Neutrophil (primary cell): ENCODE measurements around the gene SDHB.

Experiments
- H3K27ac ChIP-seq: fragments of 200-600 bp; sonication (generic); 2 replicates; pipeline ENCODE4 v1.5.1; 2016; ENCODE audit warnings: mild to moderate bottlenecking, moderate library complexity
- H3K27me3 ChIP-seq: fragments of 200-600 bp; sonication (generic); 2 replicates; pipeline ENCODE4 v1.6.0; 2016; ENCODE audit warnings: mild to moderate bottlenecking
- H3K36me3 ChIP-seq: fragments of 200-600 bp; sonication (generic); 2 replicates; pipeline ENCODE4 v1.5.1; 2017
- H3K4me1 ChIP-seq, 2 experiments: fragments of 200-600 bp in 1 of 2; sonication (generic) in 1 of 2; 1 replicate in 1 of 2; 2 replicates in 1 of 2; pipeline versions ENCODE4 v1.5.1 to v1.6.1; 2013 to 2016; ENCODE audit warnings: low read depth in 1 of 2, low read length in 1 of 2, mild to moderate bottlenecking in 1 of 2, moderate library complexity in 1 of 2; ENCODE audit not compliant: control insufficient read depth in 1 of 2, insufficient read depth in 1 of 2
- H3K4me3 ChIP-seq, 2 experiments: fragments of 200-600 bp in 1 of 2; sonication (generic) in 1 of 2; 1 replicate in 1 of 2; 2 replicates in 1 of 2; pipeline ENCODE4 v1.5.1; 2013 to 2016; ENCODE audit warnings: low read depth in 1 of 2, low read length in 1 of 2, mild to moderate bottlenecking in 1 of 2, moderate library complexity in 1 of 2
- H3K9me3 ChIP-seq: fragments of 200-600 bp; sonication (generic); 2 replicates; pipeline ENCODE4 v1.5.1; 2016
- CTCF ChIP-seq: fragments of 200-600 bp; sonication (generic); IDR thresholded peaks from 2 replicates; pipeline ENCODE4 v1.5.1; 2016; ENCODE audit warnings: antibody characterized with exemption

Gene SDHB

GRCh38 chr1:16971341-16972188 is 82.3 kb downstream of the SDHB start:
- H3K27ac ChIP-seq = no peak overlapping the region

GRCh38 chr1:16970132-16970910 is 83.5 kb downstream of the SDHB start:
- H3K27ac ChIP-seq = no peak overlapping the region
- H3K4me3 ChIP-seq = no peak overlapping the region
- no peak for TF ChIP-seq CTCF
- H3K4me1 ChIP-seq = no peaks in the 10 kb centered on the region
- H3K9me3 ChIP-seq = no peaks in the 10 kb centered on the region
- H3K27me3 ChIP-seq = no peaks in the 10 kb centered on the region
- H3K36me3 ChIP-seq = no peaks in the 10 kb centered on the region

More at GRCh38 chr1:16971341-16972188, 82.3 kb downstream of the SDHB start:
- TF ChIP-seq CTCF = no peak
- H3K9me3 ChIP-seq = no peaks in the 10 kb centered on the region
- no peak overlapping the region for H3K4me3 ChIP-seq
- H3K4me1 ChIP-seq = no peaks in the 10 kb centered on the region
- H3K36me3 ChIP-seq = no peaks in the 10 kb centered on the region
- no peaks in the 10 kb centered on the region for H3K27me3 ChIP-seq

GRCh38 chr1:16969651-16970050 is 84.2 kb downstream of the SDHB start:
- Histone ChIP-seq H3K27ac (no peak overlapping the region), H3K36me3 (no peaks in the 10 kb centered on the region), H3K4me1 (no peaks in the 10 kb centered on the region), H3K9me3 (no peaks in the 10 kb centered on the region), H3K4me3 (no peak overlapping the region), H3K27me3 (no peaks in the 10 kb centered on the region)
- no peak for TF ChIP-seq CTCF

- no peaks in the 10 kb centered on the region for H3K36me3 ChIP-seq
- no peaks in the 10 kb centered on the region for H3K27me3 ChIP-seq
- no peak for TF ChIP-seq CTCF
- no peak overlapping the region for H3K4me3 ChIP-seq
- H3K4me1 ChIP-seq = no peaks in the 10 kb centered on the region
- H3K9me3 ChIP-seq = no peaks in the 10 kb centered on the region
- H3K27ac ChIP-seq = no peak overlapping the region
These were observed 84.7 kb downstream of the SDHB start for GRCh38 chr1:16969057-16969611.
